ENCODE measurements around the gene ACSF2. TPM values are rescaled to one million over a fixed set of nuclear protein-coding genes. Genes with fewer than 3 reads are reported as not detected.

ACSF2 gene
- polyA plus RNA-seq, 1 of the 3 experiments (the other 2 are of a cell fraction): 46.6 TPM

DNA sequence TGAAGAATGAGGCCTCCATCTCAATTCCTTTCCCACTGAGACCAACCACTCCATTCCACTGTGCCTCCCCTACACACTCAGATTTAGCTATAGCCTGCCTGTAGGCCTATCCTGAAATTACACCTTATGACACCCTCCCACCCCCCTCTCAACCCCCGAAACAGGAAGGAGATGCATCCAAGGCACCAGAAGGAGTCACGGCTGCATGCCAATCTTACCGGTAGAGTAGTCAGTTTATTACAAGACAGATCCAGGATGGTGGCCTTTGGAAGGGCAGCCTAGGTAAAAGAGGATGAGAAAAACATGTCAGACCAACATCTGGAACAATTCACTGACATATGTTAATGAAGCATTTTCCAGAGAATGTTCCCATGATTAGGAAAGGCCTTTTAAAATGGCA, 31.3 kb upstream of the ACSF2 start (continued):
- TF ChIP-seq MEF2A (IDR thresholded peaks at IDR 0.05; ENCODE audit: borderline replicate concordance, low read depth) (no peak), FOXJ3 (CRISPR knock-in tag; IDR thresholded peaks at IDR 0.05) (no peak)

DNA sequence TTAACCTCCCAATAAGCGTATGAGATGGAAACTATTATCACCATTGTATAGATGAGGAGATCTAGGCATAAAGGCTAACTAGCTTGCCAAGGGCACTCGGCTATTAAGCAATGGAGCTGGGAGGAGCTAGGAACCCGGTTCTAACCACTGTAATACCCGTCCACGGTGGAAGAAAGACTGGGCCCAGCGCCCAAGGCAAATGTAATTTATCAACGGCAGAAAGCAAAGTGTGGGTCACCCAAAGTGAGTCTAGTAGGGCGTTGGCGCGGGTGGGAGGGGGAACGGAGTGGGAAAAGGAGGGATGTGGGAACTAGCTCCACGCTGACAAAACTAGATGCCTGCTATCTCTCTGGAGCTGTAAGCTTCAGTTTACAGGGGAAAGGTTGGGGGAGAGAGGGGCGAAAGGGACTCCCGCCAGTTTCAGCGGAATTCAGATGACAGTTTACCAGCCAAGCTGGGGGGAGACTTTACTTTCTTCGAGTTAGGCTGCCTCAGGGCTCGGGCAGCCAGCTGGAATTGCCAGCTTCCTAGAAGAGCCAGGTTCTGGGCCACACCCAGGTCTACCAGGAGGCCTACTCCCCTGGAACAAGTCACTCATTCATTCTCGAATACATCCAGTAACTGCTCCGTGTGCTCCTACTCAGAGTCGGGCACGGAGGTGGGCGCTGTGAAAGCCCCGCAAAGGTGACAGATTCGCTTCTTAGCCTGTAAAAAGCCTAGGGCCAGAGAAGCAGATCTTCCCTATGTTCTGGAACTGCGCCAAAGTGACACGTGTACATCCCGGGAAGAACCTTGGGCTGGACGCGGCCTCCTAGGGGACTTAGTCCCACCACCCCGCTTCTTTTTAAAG, 29.5 kb upstream of the ACSF2 start:
- no peak overlapping the region for H2AFZ ChIP-seq (ENCODE audit: low read depth)
- WGBS (ENCODE audit: low lambda C conversion rate): 3% methylated on average over 30 of the region's 30 CpGs

DNA sequence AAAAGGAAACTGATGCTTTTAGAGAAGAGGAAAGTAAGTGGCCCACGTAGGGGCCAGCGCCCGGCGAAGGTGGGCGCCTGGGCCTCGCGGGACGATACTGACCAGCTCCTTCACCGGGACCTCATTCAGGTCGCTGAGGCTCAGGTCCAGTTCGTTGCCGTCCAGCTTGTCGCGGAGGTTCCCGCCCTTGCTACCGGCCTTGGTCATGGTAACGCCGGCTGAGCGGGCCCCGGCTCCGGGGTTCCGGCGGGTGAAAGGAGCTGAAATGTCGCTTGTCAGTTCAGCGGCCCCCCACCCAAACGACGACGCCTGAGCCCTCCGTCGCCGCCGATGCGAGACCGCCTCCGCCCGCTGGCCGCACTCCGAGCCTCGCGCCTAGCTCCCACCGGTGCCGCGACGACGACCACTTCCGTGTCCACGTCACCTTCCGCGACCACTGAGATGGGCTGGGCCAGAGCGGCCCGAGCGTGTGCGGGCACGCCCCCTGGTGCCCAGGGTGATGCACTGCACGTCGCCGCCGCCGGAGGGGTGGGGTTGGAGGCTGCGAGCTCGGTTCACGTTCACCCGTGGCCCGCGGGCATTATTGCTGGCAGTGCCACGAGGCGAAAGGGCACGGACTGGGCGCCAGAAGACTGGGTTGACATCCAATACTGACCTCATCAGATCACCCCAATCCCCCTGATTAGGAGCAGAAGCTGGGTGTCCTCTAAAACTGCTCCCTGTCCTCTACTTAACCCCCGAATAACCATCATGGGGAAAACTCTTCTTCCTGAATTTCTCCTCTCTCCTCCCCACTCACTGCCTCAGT, 28.7 kb upstream of the ACSF2 start, which contains the start of gene LRRC59:
Gene LRRC59 (minus strand): TSS at position 413 of the 808 bp plus-strand sequence. CDS start 206 bp downstream, at position 207.
- H4K20me1 ChIP-seq (ENCODE audit: insufficient read depth): peaks cover 38% of the 10 kb centered on the region
- H2AFZ ChIP-seq (ENCODE audit: low read depth): peak within 1 kb of the TSS; percentile 60; the same call in 1 of the 2 replicates
- no peaks in the 10 kb centered on the region for H3F3A ChIP-seq (replicated peaks; ENCODE audit: insufficient read depth)
- H3K27ac ChIP-seq (ENCODE audit: low read depth in 2 of 2, low read length in 1 of 2): peak within 1 kb of the TSS; percentile 74 to 83
- H3K79me2 ChIP-seq (ENCODE audit: insufficient read depth): peaks cover 50% of the 10 kb centered on the region
- WGBS (ENCODE audit: low lambda C conversion rate): under 1% methylated on average over 57 of the region's 70 CpGs
- H3K4me1 ChIP-seq (ENCODE audit: control insufficient read depth in 1 of 2, insufficient read depth in 2 of 2, low read depth in 1 of 2, low read length in 1 of 2): peaks cover 10 to 23% of the 10 kb centered on the region in 2 experiments
- no peaks in the 10 kb centered on the region for H3K9me2 ChIP-seq
- ChIA-PET CTCF (interaction anchor here (0.6 to 4.6 kb wide), 54 partner anchors 9 to 637 kb away, joined by 3 to 80 read pairs (median 6); partner anchors contain the start of genes ACSF2, COL1A1, EME1 and MRPL27), POLR2A (interaction anchor here (0.8 to 2.6 kb wide), 10 partner anchors 8 to 82 kb away, joined by 3 to 12 read pairs (median 4); partner anchors contain the start of gene ACSF2)
- H3K9me3 ChIP-seq: no peaks in the 10 kb centered on the region
- H3K36me3 ChIP-seq (replicated peaks in 1 of 2; ENCODE audit: control insufficient read depth in 1 of 2, insufficient read depth in 2 of 2, low read length in 1 of 2): peaks cover 29 to 35% of the 10 kb centered on the region in 2 experiments
- H3K9ac ChIP-seq: peak within 1 kb of the TSS; percentile 99
- peak within 1 kb of the TSS; percentile 97 for H3K4me2 ChIP-seq
- no peaks in the 10 kb centered on the region; the same call in 1 of the 2 replicates for H3K27me3 ChIP-seq (ENCODE audit: insufficient read depth)
- DNase-seq: peak; percentile 99
- peak within 1 kb of the TSS; percentile 91 to 99 for H3K4me3 ChIP-seq (ENCODE audit: low read depth in 2 of 2, low read length in 1 of 2)
- TF ChIP-seq EZH2phosphoT487 (IDR thresholded peaks at IDR 0.05; ENCODE audit: borderline replicate concordance, low read depth): no peak
- TF ChIP-seq ELF1 (IDR thresholded peaks at IDR 0.05): peak; percentile 99
- TF ChIP-seq RXRA (IDR thresholded peaks at IDR 0.05; ENCODE audit: borderline replicate concordance, low read depth): no peak
- TF ChIP-seq FOXM1 (IDR thresholded peaks at IDR 0.05; ENCODE audit: low read depth): no peak
- TF ChIP-seq, protein P1, sequence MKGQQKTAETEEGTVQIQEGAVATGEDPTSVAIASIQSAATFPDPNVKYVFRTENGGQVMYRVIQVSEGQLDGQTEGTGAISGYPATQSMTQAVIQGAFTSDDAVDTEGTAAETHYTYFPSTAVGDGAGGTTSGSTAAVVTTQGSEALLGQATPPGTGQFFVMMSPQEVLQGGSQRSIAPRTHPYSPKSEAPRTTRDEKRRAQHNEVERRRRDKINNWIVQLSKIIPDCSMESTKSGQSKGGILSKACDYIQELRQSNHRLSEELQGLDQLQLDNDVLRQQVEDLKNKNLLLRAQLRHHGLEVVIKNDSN (IDR thresholded peaks at IDR 0.05; ENCODE audit: borderline replicate concordance, low read depth): no peak
- TF ChIP-seq GABPA (IDR thresholded peaks at IDR 0.05; ENCODE audit: low read depth): peak; percentile 86
- peak; percentile 96 for TF ChIP-seq POLR2AphosphoS5 (IDR thresholded peaks at IDR 0.05; ENCODE audit: low read depth, low read length)
- no peak; the same call in 1 of the 2 replicates for TF ChIP-seq TEAD4 (IDR thresholded peaks at IDR 0.05; ENCODE audit: borderline replicate concordance, insufficient read depth)
- TF ChIP-seq TCF12 (IDR thresholded peaks at IDR 0.05): no peak
- peak; percentile 96 for TF ChIP-seq CHD2 (IDR thresholded peaks at IDR 0.05; ENCODE audit: low read length, partially characterized antibody)
- TF ChIP-seq, protein P2, sequence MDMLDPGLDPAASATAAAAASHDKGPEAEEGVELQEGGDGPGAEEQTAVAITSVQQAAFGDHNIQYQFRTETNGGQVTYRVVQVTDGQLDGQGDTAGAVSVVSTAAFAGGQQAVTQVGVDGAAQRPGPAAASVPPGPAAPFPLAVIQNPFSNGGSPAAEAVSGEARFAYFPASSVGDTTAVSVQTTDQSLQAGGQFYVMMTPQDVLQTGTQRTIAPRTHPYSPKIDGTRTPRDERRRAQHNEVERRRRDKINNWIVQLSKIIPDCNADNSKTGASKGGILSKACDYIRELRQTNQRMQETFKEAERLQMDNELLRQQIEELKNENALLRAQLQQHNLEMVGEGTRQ (IDR thresholded peaks at IDR 0.05; ENCODE audit: borderline replicate concordance, low read depth, low read length): 0 out of 2 replicates have a peak, but pooled peaks have one; percentile 27
- TF ChIP-seq RCOR1 (IDR thresholded peaks at IDR 0.05; ENCODE audit: low read length): peak; percentile 89
- TF ChIP-seq RAD21 (IDR thresholded peaks at IDR 0.05; ENCODE audit: low read length): peak; percentile 42; the same call in 1 of the 2 replicates
- no peak for TF ChIP-seq JUND (IDR thresholded peaks at IDR 0.05)

More for the DNA sequence above, 29.5 kb upstream of the ACSF2 start:
- no peaks in the 10 kb centered on the region for H3K27me3 ChIP-seq (ENCODE audit: insufficient read depth)
- H3K4me1 ChIP-seq (ENCODE audit: control insufficient read depth in 1 of 2, insufficient read depth in 2 of 2, low read depth in 1 of 2, low read length in 1 of 2): peaks cover 10 to 23% of the 10 kb centered on the region in 2 experiments
- H3K9ac ChIP-seq: peak overlapping the region; percentile 99
- DNase-seq: peak; percentile 58
- TF ChIP-seq RXRA (IDR thresholded peaks at IDR 0.05; ENCODE audit: borderline replicate concordance, low read depth) (no peak), MXI1 (IDR thresholded peaks at IDR 0.05; ENCODE audit: low read depth, low read length) (peak; percentile 72; the same call in 1 of the 2 replicates), RFX5 (IDR thresholded peaks at IDR 0.05; ENCODE audit: low read length) (no peak), JUND (IDR thresholded peaks at IDR 0.05) (no peak), NFIC (IDR thresholded peaks at IDR 0.05; ENCODE audit: borderline replicate concordance) (peak; percentile 60; the same call in 1 of the 2 replicates)
- TF ChIP-seq, protein P3, sequence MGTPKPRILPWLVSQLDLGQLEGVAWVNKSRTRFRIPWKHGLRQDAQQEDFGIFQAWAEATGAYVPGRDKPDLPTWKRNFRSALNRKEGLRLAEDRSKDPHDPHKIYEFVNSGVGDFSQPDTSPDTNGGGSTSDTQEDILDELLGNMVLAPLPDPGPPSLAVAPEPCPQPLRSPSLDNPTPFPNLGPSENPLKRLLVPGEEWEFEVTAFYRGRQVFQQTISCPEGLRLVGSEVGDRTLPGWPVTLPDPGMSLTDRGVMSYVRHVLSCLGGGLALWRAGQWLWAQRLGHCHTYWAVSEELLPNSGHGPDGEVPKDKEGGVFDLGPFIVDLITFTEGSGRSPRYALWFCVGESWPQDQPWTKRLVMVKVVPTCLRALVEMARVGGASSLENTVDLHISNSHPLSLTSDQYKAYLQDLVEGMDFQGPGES (IDR thresholded peaks at IDR 0.05; ENCODE audit: low read depth, low read length): no peak
- TF ChIP-seq, protein P4, sequence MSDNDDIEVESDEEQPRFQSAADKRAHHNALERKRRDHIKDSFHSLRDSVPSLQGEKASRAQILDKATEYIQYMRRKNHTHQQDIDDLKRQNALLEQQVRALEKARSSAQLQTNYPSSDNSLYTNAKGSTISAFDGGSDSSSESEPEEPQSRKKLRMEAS (IDR thresholded peaks at IDR 0.05; ENCODE audit: low read depth): peak; percentile 65; the same call in 1 of the 2 replicates
- POLR2A ChIA-PET: interaction anchor here (1.2 to 2.6 kb wide), 8 partner anchors 7 to 83 kb away, joined by 3 to 12 read pairs (median 6); partner anchors contain the start of gene ACSF2
- CTCF ChIA-PET: interaction anchor here (0.6 to 4.6 kb wide), 41 partner anchors 8 to 300 kb away, joined by 3 to 80 read pairs (median 9); partner anchors contain the start of genes ACSF2, COL1A1, EME1 and MRPL27
- peak overlapping the region; percentile 97 for H3K4me2 ChIP-seq
- peaks cover 38 to 44% of the 10 kb centered on the region in 2 experiments for H3K36me3 ChIP-seq (replicated peaks in 1 of 2; ENCODE audit: control insufficient read depth in 1 of 2, insufficient read depth in 2 of 2, low read length in 1 of 2)
- peak overlapping the region; percentile 74 to 83 for H3K27ac ChIP-seq (ENCODE audit: low read depth in 2 of 2, low read length in 1 of 2)
- H3F3A ChIP-seq (replicated peaks; ENCODE audit: insufficient read depth): no peaks in the 10 kb centered on the region
- H3K9me3 ChIP-seq: no peaks in the 10 kb centered on the region
- H3K9me2 ChIP-seq: no peaks in the 10 kb centered on the region
- H3K4me3 ChIP-seq (ENCODE audit: low read depth in 2 of 2, low read length in 1 of 2): peak overlapping the region; percentile 91 to 99
- H4K20me1 ChIP-seq (ENCODE audit: insufficient read depth): peaks cover 44% of the 10 kb centered on the region
- H3K79me2 ChIP-seq (ENCODE audit: insufficient read depth): peaks cover 59% of the 10 kb centered on the region

All from SK-N-SH (cell line).